ENCODE data around the gene STRBP. TPM values are rescaled to one million over a fixed set of nuclear protein-coding genes. Genes with fewer than 3 reads are reported as not detected.

The STRBP gene
- total and polyA plus RNA-seq, 2 of the 8 experiments (the other 6 are each of a cell fraction or from before 2014, with no cell fraction given) = 29.7 to 105 TPM

DNA sequence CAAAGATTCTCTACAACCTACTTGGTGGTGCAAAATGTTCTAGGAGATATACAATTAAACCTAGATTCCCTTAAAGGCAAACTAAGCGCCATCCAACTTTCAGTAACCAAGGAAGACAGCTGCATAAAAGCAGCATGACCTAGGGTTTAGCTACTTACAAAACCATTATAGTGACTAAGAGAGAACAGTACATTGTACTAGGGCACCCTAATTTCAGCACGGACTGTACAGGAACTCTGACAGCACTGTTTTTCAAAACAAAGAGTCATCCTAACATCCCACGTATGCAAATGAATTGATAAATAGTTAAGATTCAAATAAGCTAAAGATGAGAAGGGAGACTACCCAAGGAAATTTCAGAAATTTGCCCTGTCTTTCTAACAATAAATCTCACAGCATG lies 30.0 kb downstream of the STRBP start:
- H4K91ac ChIP-seq (replicated peaks; ENCODE audit: insufficient read length, low read length) = no peak overlapping the region
- H2BK120ac ChIP-seq (replicated peaks; ENCODE audit: low read depth, low read length) = no peak overlapping the region
- ChIA-PET CTCF (ENCODE audit: partially characterized antibody) (interaction anchor here (0.5 to 3.0 kb wide), 4 partner anchors 13 to 121 kb away, joined by 3 to 11 read pairs (median 4); no protein-coding TSS in a partner anchor), POLR2A (ENCODE audit: partially characterized antibody) (interaction anchor here (0.9 to 2.3 kb wide), 5 partner anchors 9 to 67 kb away, joined by 3 to 8 read pairs (median 3); no protein-coding TSS in a partner anchor)
- H2BK5ac ChIP-seq (ENCODE audit: low read depth, low read length) = no peak overlapping the region
- H3K27me3 ChIP-seq (replicated peaks in 1 of 4; ENCODE audit: control insufficient read depth in 3 of 4, extremely low read depth in 1 of 4, insufficient read depth in 3 of 4, low read length in 3 of 4) = no peaks in the 10 kb centered on the region
- H4K5ac ChIP-seq (ENCODE audit: insufficient read length, low read depth, low read length) = no peak overlapping the region
- H3K56ac ChIP-seq (replicated peaks; ENCODE audit: insufficient read length, low read depth, low read length) = no peak overlapping the region
- peaks cover 13% of the 10 kb centered on the region in 2 experiments for H4K20me1 ChIP-seq (replicated peaks in 1 of 2; ENCODE audit: control insufficient read depth in 1 of 2, insufficient read depth in 2 of 2, low read length in 2 of 2)
- 75% methylated on average over 3 of the region's 3 CpGs; no CpG with 5 or more reads in 1 of the 2 experiments for WGBS, 2 experiments (ENCODE audit: extremely low coverage in 1 of 2, insufficient coverage in 1 of 2, insufficient read length in 1 of 2, insufficient replicate concordance in 2 of 2, low coverage in 1 of 2, low lambda C conversion rate in 2 of 2, missing lambda C conversion rate in 1 of 2)
- TF ChIP-seq RXRA (IDR thresholded peaks at IDR 0.05; ENCODE audit: insufficient read depth, low read depth, low read length) (no peak), ATF3 (IDR thresholded peaks at IDR 0.05; ENCODE audit: insufficient read depth, low read depth, low read length) (no peak), EGR1 (IDR thresholded peaks at IDR 0.05; ENCODE audit: borderline replicate concordance, low read depth, low read length) (no peak), CBX8 (IDR thresholded peaks at IDR 0.05; ENCODE audit: borderline replicate concordance, low read depth, low read length) (no peak), HDAC6 (IDR thresholded peaks at IDR 0.05; ENCODE audit: low read depth, low read length) (no peak)
- no peak overlapping the region for H2AFZ ChIP-seq (ENCODE audit: low read length)
- peaks cover 4% of the 10 kb centered on the region for H3K79me1 ChIP-seq (ENCODE audit: low read depth, low read length)
- H3K14ac ChIP-seq (ENCODE audit: insufficient read length) = no peak overlapping the region
- no peak overlapping the region for H3K9ac ChIP-seq (replicated peaks in 1 of 4; ENCODE audit: extremely low read depth in 1 of 4, low read depth in 3 of 4, low read length in 3 of 4)
- no peak overlapping the region for H4K8ac ChIP-seq (ENCODE audit: extremely low read depth, insufficient read depth, low read length)
- no peak overlapping the region for H3K27ac ChIP-seq (ENCODE audit: low read depth, low read length)
- peaks cover 3 to 86% of the 10 kb centered on the region in 2 experiments; a peak in 2 of 4 replicates for H3K79me2 ChIP-seq (ENCODE audit: control insufficient read depth in 1 of 2, insufficient read depth in 2 of 2, low read length in 2 of 2)
- no peak overlapping the region for H3K18ac ChIP-seq (ENCODE audit: extremely low read depth, low read length)
- DNase-seq (ENCODE audit: low read depth in 1 of 2, low spot score in 2 of 2) (no peak), FAIRE-seq (no peak)
- H3K4me3 ChIP-seq (ENCODE audit: extremely low read depth in 1 of 4, insufficient read depth in 2 of 4, low read depth in 3 of 4, low read length in 4 of 4) = no peak overlapping the region
- H2BK15ac ChIP-seq (ENCODE audit: low read length) = no peak overlapping the region
- H3K4me2 ChIP-seq (ENCODE audit: insufficient read depth in 1 of 2, low read depth in 2 of 2, low read length in 2 of 2) = no peak overlapping the region
- no peak overlapping the region for H3K4ac ChIP-seq (replicated peaks; ENCODE audit: insufficient read length, low read depth, low read length)
- no peak overlapping the region for H2BK20ac ChIP-seq (ENCODE audit: low read length)
- H3K9me3 ChIP-seq (ENCODE audit: insufficient read depth in 2 of 2, low read depth in 1 of 2, low read length in 1 of 2) = no peaks in the 10 kb centered on the region
- H3K23me2 ChIP-seq (ENCODE audit: low read depth, low read length) = no peaks in the 10 kb centered on the region
- H2AK5ac ChIP-seq (ENCODE audit: low read depth, low read length) = no peak overlapping the region
- H2BK12ac ChIP-seq (ENCODE audit: low read depth, low read length) = no peak overlapping the region
- H3K23ac ChIP-seq (ENCODE audit: insufficient read length) = no peak overlapping the region
- no peaks in the 10 kb centered on the region; a peak in 1 of 8 replicates for H3K36me3 ChIP-seq (ENCODE audit: control insufficient read depth in 2 of 4, insufficient read depth in 4 of 4, low read length in 3 of 4)
- H3K4me1 ChIP-seq (replicated peaks in 1 of 4; ENCODE audit: control insufficient read depth in 3 of 4, insufficient read depth in 4 of 4, low read length in 3 of 4) = peaks cover 0 to 5% (median 1%) of the 10 kb centered on the region in 4 experiments; a peak in 5 of 7 replicates

Data from H1 (cell line).